ENCODE results near the gene NOS1. TPM values are rescaled to one million over a fixed set of nuclear protein-coding genes. Genes with fewer than 3 reads are reported as not detected.
"Not testable (repeated sequence)": the region's sequence is repeated elsewhere in the genome, so short reads cannot be mapped to it uniquely, and the experiment has no call there.

The NOS1 gene
- total and polyA plus RNA-seq, 10 donors: 0.03 to 0.22 (median 0.04) TPM; not detected in 6

DNA sequence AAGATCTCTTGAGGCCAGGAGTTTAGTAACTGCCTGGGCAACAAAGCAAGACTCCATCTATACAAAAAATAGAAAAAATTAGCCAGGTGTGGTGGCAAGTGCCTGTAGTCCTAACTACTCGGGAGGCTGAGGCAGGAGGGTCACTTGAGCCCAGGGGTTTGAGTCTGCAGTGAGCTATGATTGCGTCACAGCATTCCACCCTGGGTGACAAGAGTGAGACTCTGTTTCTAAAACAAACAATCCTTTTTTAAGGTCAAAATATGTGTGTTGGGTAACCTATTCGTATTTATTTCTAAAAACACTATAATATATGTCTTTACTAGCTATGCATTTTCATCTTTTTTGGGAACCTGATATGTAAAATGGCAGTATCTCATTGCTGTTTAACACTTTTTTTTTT is 178.6 kb downstream of the NOS1 start:
- Histone ChIP-seq H3K36me3 (peaks cover 0 to 100% (median 80%) of the 10 kb centered on the region in 6 donors), H3K9me3 (peaks cover 0 to 15% (median 5%) of the 10 kb centered on the region in 8 donors), H3K4me3 (no peak overlapping the region), H3K4me1 (peaks cover 0 to 32% (median 7%) of the 10 kb centered on the region in 6 donors), H3K27ac (no peak overlapping the region), H3K27me3 (replicated peaks in 1 of 7) (no peaks in the 10 kb centered on the region)
- intact Hi-C loops (cut with DNase I; ENCODE audit: low total_unique reads): no loop called here
- 93 to 100% (median 99%) methylated on average over 3 of the region's 3 CpGs for WGBS, 5 donors
- DNase-seq: no peak
- TF ChIP-seq POLR2A (IDR thresholded peaks at IDR 0.05) (no peak), POLR2AphosphoS5 (IDR thresholded peaks at IDR 0.05) (no peak)
- TF ChIP-seq, protein P1, sequence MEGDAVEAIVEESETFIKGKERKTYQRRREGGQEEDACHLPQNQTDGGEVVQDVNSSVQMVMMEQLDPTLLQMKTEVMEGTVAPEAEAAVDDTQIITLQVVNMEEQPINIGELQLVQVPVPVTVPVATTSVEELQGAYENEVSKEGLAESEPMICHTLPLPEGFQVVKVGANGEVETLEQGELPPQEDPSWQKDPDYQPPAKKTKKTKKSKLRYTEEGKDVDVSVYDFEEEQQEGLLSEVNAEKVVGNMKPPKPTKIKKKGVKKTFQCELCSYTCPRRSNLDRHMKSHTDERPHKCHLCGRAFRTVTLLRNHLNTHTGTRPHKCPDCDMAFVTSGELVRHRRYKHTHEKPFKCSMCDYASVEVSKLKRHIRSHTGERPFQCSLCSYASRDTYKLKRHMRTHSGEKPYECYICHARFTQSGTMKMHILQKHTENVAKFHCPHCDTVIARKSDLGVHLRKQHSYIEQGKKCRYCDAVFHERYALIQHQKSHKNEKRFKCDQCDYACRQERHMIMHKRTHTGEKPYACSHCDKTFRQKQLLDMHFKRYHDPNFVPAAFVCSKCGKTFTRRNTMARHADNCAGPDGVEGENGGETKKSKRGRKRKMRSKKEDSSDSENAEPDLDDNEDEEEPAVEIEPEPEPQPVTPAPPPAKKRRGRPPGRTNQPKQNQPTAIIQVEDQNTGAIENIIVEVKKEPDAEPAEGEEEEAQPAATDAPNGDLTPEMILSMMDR (IDR thresholded peaks at IDR 0.05 in 8 of 11, conservative IDR thresholded peaks at IDR 0.05 in 3 of 11): no peak

DNA sequence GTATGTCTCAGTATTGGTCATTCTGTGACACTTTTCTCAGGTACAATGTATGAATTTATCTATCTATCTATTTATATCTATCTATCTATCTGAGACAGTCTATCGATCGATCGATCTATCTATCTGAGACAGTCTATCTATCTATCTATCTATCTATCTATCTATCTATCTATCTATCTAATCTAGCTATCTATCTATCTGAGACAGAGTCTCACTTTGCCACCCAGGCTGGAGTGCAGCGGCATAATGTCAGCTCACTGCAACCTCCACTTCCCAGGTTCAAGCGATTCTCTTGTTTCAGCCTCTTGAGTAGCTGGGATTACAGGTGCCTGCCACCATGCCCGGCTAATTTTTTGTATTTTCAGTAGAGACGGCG is 180.0 kb downstream of the NOS1 start:
- DNase-seq; H3K4me3 ChIP-seq; H3K27me3 ChIP-seq (replicated peaks in 1 of 7); H3K27ac ChIP-seq; intact Hi-C loops (cut with DNase I; ENCODE audit: low total_unique reads): not testable (repeated sequence)
- Histone ChIP-seq H3K4me1 (peaks cover 0 to 19% (median 0%) of the 10 kb centered on the region in 6 donors), H3K36me3 (peaks cover 0 to 100% (median 87%) of the 10 kb centered on the region in 6 donors), H3K9me3 (peaks cover 0 to 15% (median 5%) of the 10 kb centered on the region in 8 donors)
- 87 to 98% (median 92%) methylated on average over 8 of the region's 8 CpGs for WGBS, 5 donors

DNA sequence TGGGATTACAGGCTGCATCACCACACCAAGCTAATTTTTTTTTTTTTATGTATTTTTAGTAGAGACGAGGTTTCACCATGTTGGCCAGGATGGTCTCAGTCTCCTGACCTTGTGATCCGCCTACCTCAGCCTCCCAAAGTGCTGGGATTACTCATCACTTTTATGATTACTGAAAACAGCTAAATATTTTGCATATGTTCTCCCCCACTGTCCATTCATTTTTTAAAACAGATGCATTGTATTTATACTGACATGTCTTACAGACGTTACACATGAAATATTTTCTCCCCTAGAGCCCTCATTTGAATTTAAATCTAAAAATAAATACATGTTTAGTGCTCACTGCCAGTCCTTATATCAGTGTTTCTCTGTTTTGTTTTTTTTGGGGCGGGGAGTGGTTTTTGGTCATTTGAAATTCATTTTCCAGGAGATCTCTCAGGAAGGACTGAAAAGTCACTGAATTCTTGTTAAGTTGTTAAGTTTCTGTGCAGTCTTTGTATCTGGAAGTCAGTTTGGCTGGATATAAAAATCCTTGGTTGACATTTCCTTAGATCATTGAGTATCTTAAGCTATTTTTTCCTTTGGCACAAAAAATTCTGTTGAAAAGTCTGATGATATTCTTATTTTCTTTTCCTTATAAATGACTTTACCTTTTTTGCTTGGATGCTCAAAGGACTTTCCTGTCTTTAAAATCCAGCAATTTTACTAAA is 180.5 kb downstream of the NOS1 start:
- H3K9me3 ChIP-seq: peaks cover 0 to 15% (median 5%) of the 10 kb centered on the region in 8 donors
- no peaks in the 10 kb centered on the region for H3K27me3 ChIP-seq (replicated peaks in 1 of 7)
- 63 to 87% (median 80%) methylated on average over 4 of the region's 4 CpGs for WGBS, 5 donors
- TF ChIP-seq, protein P1 (IDR thresholded peaks at IDR 0.05 in 8 of 11, conservative IDR thresholded peaks at IDR 0.05 in 3 of 11): no peak
- TF ChIP-seq POLR2AphosphoS5 (IDR thresholded peaks at IDR 0.05) (no peak), POLR2A (IDR thresholded peaks at IDR 0.05) (no peak)
- intact Hi-C loops (cut with DNase I; ENCODE audit: low total_unique reads): no loop called here
- no peak overlapping the region for H3K4me3 ChIP-seq
- H3K27ac ChIP-seq: no peak overlapping the region
- H3K36me3 ChIP-seq: peaks cover 0 to 100% (median 87%) of the 10 kb centered on the region in 6 donors
- no peak for DNase-seq
- H3K4me1 ChIP-seq: peaks cover 0 to 15% (median 0%) of the 10 kb centered on the region in 6 donors

DNA sequence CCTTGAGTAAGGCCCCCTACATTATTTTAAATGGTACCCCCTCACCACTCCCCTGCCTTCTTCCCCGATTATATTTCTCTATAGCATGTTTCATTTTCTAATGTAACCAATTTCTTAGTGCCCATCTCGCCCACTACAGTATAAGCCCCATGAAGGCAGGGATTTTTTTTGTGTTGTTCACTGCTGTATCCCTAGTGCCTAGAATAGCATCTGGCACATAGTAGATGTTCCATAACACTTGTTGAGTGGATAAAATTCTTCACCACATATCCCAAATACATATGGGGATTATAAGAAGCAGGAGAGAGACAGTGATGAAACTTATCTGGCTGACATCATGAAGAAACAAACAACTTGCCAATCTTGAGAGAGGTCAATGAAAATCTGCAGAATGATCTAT is 182.7 kb downstream of the NOS1 start:
- Histone ChIP-seq H3K9me3 (peaks cover 0 to 15% (median 5%) of the 10 kb centered on the region in 8 donors), H3K36me3 (peaks cover 0 to 100% (median 88%) of the 10 kb centered on the region in 6 donors), H3K4me3 (no peak overlapping the region), H3K27me3 (replicated peaks in 1 of 7) (no peaks in the 10 kb centered on the region), H3K4me1 (peaks cover 0 to 6% (median 0%) of the 10 kb centered on the region in 6 donors), H3K27ac (no peak overlapping the region)
- TF ChIP-seq POLR2A (IDR thresholded peaks at IDR 0.05) (no peak), POLR2AphosphoS5 (IDR thresholded peaks at IDR 0.05) (no peak)
- TF ChIP-seq, protein P1 (IDR thresholded peaks at IDR 0.05 in 8 of 11, conservative IDR thresholded peaks at IDR 0.05 in 3 of 11): no peak
- WGBS, 5 donors: 94 to 100% (median 95%) methylated on average over 2 of the region's 2 CpGs
- DNase-seq: no peak
- intact Hi-C loops (cut with DNase I; ENCODE audit: low total_unique reads): no loop called here
